Stimulated activated CD4-positive, alpha-beta T cell treated with anti-CD3 and anti-CD28 coated beads, Interleukin-12 subunit alpha, Interleukin-12 subunit beta, amount 100 ng/mL, for 48 hours (primary cell): ENCODE measurements around the gene CLIP2.
"Not testable (repeated sequence)": the region's sequence is repeated elsewhere in the genome, so short reads cannot be mapped to it uniquely, and the experiment has no call there.

Experiments
- DNase-seq, 3 donors: peaks; one replicate each; pipeline ENCODE4 v3.0.0-alpha.2; 2020; ENCODE audit warnings: low read depth in 2 of 3, low spot score in 1 of 3

Gene CLIP2

DNA sequence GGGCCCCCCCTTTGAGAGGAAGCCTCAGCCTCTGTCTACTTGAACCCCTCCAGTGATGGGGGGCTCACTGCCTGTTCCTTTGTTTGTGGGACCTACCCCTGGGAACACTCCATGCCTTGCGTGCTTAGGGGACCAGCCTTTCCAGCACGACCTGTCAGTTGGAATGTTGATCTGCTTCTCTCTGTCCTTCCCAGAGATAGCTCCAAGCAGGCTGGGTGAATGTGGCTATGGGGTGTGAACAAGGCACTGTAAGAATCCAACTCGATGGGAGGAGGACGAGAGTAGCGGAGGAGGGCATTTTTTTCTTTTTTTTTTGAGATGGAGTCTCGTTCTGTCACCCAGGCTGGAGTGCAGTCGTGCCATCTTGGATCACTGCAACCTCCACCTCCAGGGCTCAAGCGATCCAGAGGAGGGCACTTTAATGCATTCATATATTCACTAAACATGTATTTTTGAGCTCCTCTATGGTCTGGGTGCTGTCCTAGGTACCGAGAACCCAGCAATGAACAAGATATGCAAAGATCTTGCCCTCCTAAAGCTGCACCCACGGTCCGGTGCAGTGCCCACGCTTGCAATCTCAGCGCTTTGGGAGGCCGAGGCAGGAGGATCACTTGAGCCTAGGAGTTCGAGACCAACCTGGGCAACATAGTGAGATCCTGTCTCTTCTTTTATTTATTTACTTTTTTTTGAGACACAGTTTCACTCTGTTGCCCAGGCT lies 8.5 kb downstream of the CLIP2 start:
- no peak for DNase-seq

DNA sequence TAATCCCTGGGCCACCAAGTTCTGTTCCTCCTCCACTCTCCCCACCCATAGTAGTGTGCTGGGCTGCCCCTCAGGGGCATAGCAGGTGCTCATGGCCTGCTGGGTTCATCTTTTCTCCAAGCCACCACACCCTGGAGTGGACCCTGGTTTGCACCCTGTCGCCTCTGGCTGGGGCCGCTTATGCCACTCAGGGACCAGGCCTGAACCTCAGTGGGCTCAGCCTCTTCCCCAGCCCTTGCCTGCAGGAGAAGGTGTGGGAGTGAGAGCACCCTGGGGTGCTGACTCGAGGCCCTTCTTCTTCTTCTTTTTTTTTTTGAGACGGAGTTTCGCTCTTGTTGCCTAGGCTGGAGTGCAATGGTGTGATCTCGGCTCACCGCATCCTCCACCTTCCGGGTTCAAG lies 10.2 kb downstream of the CLIP2 start:
- DNase-seq: no peak

DNA sequence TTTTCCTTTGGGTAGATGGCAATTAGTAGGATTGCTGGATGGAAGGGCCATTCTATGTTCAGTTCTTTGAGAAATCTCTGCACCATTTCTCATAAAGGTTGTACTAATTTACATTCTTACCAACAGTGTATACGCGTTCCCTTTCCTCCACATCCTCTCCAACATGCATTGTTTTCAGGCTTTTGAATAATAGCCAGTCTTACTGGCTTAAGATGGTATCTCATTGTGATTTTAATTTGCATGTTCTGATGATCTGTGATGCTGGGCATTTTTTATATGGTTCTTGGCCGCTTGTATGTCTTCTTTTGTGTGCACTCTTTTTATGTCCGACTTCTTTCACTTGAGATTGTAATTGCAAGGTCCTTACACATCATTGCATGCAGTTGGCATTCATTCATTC lies 11.7 kb downstream of the CLIP2 start:
- no peak for DNase-seq

DNA sequence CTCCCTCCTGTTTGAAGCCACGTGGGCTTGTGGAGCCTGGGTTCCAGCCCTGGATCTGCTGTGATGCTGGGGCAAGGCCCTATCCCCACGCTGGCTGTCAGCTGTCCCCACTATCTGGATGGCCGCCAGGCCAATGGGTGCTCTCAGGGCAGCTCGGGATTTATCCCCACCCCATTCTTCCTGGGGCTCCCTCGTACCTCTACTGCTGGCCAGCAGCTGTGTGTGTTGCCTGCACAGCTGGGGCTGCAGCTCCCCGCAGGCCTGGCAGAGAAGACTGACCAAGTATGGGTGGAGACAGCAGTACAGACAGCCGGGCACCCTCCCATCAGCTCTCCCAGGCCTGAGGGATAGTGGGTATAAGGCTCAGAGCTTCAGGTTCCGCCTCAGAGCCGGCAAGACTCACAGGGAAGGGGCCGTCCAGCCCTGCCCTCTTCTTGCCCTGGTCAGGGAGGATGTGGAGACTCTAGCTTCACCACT lies 13.6 kb downstream of the CLIP2 start:
- no peak for DNase-seq

DNA sequence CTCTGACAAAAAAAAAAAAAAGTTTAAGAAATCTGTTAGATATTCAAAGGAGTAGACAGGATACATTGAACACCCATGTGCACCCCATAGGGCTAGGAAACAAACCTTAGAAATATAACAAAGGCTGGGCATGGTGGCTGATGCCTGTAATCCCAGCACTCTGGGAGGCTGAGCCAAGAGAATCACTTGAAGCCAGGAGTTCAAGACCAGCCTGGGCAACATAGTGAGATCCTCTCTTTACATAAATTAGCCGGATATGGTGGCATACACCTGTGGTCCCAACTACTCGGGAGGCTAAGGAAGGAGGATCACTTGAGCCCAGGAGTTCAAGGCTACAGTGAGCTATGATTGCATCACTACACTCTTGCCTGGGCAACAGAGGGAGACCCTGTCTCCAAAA lies 15.3 kb downstream of the CLIP2 start:
- no peak for DNase-seq

DNA sequence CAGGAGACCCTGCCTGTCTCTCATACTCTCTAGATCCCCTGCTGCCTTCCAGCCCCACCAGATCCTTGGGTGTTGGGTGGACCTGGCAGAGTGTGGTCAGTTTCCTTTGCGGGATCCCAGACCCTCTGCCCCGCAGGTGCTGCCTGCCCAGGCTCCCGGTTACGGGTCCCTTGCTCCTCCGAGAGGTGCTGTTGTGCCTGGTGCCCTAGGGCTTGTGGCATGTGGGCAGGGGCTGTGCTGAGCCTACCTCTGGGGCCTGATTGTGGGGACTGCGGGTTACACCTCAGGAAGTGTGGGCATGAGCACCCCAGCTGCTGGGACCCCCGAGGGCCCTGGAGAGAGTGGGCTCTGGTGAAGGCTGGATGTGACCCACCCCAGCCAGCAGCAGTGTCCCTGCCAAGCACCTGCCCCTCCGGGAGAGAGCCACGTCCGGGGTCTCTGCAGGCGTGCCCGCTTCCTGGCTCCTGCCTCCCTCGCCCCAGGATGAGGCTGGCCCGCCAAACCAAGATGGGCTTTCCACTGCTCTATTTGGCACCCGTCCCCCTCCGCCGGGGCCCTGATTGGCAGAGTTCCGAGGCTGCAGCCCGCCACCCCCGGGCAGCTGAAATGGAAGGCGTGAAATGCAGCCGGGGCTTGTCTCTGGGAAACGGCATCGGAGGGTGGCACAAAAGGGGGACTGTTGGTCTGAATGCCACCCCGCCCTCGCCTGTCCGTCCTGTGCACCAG lies 17.0 kb downstream of the CLIP2 start:
- DNase-seq: no peak

DNA sequence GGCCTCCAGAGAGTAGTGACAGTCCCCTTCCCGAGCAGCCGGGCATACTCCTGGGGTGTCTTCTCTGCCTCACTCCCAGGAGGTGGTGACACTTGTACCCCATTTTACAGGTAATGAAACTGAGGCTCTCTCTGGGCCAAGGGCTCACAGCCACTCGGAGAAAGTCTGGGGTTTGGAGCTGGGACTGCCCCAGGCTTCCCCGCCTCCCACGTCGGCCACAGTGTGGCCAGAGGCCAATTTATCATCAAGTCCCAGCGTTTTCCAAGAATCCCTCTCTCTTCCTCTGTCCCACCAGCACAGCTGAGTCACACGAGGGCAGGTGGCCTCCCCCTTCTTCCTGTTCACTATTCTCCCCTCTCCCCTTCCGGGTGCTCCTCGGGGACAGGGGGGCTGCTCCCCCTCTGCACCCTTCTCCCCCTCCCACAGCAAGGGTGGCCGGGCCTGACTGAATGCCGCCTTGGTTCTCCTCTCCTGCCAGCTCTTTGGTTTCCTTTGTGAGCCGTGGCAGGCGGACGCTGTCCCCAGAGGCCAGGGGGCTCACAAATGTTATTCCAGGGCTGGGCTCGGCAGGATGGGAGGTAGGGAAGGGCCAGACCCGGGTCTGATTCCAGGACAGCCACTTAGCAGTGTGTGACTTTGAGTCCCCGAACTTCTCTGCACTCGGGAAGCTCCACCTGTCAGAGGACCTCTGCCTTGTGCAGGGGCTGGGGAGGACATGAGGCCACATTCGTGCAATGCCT lies 17.7 kb downstream of the CLIP2 start:
- DNase-seq: no peak

DNA sequence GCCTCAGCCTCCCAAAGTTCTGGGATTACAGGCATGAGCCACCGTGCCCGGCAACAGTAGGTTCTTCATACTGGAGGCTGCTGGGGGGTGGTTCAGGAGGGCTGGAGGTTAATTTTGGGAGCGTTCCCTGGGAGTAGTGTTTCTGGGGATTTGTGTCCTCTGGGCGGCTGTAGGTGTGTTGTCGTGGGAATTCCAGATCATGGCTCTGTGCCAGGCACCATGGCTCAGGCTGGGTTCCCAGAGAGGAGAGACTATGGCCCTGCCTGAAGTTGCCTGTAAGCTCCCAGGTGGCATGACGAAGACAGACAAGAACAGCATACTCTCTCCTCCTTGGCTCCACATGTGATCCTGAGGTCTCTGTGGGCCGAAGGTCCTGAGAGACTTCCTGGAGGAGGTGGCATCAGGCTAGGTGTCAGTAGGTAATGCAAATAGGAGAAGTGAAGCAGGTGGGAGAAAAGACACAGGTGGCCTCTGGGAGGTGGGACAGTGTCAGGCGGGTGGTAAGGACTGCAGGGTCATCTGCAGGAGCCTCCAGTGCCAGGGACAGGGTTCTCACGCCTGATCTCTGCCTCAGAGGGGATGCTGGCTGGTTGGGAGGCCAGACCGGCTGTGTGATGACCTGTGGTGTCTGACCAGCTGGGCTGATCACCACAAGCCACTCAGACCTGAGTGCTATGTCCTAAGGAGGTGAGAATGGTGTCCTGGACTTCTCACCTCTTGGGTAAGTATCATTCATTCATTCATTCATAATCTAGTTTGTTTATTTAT lies 18.7 kb downstream of the CLIP2 start:
- DNase-seq: no peak

DNA sequence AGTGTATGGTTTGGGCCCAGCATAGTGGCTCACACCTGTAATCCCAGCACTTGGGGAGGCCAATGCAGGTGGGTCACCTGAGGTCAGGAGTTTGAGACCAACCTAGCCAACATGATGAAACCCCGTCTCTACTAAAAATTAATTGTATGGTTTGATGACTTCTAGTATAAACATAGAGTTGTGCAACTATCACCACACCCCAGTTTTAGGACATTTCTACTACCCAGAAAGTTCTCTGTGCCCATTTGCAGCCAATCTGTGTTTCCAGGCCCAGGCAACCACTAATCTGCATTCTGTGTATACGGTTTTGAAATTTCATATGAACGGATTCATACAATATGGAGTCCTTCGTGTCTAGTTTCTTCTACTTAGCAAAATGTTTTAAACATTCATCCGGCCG lies 20.0 kb downstream of the CLIP2 start:
- DNase-seq: no peak

DNA sequence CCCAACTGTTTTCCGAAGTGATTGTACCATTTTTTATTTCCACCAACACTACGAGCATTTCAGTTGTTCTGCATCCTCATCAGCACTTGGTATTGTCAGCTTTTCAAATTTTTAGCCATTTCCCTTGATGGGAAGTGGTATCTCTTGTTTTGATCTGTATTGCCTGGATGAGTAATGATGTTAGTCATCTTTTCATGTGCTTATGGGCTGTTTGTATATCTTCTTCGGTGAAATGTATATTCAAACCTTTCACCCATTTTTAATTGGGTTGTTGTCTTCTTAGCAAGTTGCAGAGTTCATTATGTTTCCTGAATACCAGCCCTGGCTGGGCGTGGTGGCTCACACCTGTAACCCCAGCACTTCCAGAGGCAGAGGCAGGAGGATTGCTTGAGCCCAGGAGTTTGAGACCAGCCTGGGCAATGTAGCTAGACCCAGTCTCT lies 22.1 kb downstream of the CLIP2 start:
- no peak for DNase-seq

DNA sequence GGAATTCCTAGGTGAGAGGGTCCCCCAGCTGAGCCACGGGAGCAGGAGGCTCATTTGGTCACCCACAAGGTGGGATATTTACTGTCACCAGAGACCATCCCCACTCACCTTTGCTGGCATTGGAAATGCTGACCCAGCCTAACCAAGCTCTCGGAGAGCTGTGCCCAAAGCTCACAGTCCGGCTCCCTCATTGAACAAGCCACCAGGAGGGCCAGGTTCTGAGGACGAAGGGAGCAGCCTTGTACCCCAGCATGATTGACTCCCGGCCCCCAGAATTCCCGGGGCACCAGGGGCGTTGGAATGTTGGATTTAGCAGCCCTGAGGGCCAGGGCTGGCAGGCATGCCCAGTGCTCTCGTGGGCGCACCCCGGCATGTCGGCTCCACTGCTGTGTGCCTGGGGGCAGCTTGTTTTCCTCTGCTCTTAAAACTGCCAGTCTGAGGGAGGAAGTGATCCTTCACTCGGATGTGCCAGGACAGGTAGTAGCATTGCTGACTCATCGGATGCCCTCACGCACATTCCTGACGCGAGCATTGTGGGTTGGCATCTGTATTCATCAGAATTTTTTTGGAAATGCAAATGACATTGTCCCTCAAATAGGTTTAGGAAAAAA lies 23.3 kb downstream of the CLIP2 start:
- DNase-seq: no peak

DNA sequence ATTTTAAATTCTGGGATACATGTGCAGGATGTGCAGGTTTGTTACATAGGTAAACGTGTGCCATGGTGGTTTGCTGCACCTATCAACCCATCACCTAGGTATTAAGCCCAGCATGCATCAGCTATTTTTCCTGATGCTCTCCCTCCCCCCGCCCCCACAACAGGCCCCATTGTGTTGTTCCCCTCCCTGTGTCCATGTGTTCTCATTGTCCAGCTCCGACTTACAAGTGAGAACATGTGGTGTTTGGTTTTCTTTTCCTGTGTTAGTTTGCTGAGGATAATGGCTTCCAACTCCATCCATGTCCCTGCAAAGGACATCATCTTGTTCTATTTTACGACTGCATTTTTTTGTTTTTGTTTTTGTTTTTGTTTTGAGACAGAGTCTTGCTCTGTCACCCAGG lies 26.7 kb downstream of the CLIP2 start:
- DNase-seq: not testable (repeated sequence)

DNA sequence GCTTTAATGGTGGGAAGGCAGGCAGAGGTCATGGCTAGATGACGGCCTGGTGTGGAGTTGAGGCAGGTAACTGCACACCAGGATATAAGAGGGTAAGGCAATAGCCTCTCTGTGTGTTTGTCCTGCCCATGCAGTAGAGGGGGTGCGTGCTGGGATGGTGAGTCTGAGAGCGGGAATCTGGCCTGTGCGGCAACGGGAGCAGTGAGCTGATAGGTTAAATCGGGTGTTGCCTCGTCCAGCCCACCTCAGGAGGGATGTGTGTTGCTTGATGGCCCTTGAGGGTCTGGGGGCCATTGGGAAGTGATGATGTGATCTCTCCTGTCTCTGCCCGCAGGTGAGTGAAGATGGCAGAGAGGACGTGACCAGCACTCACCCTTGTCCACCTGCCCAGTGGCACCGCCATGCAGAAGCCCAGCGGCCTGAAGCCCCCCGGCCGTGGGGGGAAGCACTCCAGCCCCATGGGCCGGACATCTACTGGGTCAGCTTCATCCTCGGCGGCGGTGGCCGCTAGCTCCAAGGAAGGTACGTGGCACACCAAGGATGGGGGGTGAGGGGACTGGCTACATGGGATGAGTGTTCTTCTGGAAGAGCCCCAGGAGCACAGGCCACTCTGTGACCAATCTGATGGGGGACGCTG lies 28.1 kb downstream of the CLIP2 start:
- DNase-seq: no peak

DNA sequence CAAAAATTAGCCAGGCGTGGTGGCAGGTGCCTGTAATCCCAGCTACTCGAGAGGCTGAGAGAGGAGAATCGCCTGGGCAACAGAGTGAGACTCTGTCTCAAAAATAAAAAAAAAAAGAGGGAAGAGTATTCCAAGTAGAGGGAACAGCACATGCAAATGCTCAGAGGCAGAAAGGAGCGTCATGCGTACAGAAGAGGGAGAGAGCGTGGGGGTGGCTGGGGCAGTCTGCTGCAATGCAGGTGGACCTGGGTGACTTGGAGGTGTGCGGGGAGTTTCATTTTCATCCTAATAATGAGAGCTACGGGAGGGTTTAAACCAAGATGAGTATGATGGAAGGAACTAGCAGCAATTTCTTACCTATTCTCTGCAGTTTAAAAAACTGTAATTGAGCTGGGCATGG lies 28.8 kb downstream of the CLIP2 start:
- no peak for DNase-seq

DNA sequence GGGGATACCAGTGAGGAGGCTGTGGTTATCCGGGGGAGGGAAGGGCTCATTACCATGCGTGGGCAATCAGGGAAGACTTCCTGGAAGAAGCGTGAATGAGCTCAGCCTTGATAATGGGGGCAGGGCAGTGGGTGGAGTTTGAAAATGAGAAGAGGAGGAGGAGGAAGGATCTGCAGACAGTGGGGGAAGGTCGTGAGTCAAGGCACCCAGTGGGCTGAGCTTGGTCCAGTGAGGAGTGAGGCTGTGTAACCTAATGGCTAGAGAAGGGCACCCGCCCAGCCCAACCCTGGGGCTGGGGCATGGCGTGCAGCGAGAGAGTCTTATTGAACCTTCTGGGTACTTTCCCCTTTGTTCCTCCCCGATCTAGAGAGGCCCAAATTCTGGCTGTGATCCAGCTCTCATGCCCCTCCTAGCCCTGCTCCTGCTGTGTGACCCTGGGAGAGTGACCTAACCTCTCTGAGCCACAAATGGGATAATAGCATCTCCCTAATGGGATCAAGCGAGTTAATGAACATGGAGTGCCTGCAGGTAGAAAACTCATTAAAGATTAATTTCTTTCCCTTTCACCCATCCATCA lies 31.5 kb downstream of the CLIP2 start:
- no peak for DNase-seq

DNA sequence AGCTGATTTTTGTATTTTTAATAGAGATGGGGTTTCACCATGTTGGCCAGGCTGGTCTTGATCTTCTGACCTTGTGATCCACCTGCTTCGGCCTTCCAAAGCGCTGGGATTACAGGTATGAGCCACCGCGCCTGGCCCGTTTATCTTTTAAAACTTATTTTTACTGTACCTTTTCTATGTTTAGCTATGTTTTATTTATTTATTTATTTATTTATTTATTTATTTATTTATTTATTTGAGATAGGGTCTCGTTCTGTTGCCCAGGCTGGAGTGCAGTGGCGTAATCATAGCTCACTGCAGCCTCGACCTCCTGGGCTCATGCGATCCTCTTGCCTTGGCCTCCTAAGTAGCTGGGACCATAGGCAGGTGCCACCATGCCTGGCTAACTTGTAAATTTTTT lies 33.7 kb downstream of the CLIP2 start:
- not testable (repeated sequence) for DNase-seq

DNA sequence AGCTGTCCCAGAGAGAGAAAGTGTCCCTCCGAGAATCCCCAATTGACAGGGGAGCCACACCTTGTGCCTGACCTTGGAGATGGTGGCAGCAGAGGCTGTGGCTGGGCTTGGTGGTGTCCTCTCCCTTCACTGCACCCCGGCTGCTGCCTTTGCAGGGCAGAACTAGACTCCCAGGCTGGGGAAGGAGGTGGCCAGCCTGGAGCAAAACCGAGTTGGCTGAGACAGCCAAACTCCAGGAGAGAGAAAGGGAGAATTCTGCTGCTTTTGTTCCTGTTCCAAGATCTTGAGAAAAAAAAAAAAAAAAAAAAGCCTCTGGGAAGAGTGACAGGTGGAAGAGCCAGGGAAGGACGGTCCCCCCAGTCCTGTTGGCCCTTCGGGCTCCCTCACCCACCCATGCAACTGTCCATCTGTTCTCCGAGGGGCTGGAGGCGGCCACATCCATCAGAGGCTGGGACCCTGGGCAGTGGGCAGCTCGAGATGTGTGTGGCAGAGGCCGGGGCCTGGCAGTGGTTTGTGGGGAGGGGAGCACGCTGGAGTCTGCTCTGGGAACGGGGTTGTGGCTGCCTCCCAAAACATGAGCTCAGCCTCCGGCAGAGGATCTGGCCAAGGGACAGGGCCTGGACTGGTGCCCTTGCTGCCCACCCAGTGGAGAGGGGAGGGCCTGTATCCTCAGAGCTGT lies 35.5 kb downstream of the CLIP2 start:
- no peak for DNase-seq

DNA sequence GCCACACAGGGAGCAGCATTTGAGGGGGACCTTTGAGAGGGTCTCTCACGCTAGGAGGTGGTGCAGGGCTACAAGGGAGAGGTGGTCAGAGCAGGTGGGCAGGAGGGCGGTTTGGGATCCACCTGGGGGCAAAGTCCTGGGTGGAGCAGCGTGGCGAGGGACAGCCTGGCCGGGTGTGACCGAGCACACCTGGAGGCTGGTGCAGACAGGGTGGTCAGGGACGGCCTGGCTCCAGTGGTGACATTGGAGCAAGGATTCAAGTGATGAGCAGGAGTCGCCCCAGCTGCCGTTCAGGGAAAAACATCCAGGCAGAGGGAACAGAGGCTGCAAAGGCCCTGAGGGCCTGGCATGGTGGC lies 36.0 kb downstream of the CLIP2 start:
- DNase-seq: no peak

DNA sequence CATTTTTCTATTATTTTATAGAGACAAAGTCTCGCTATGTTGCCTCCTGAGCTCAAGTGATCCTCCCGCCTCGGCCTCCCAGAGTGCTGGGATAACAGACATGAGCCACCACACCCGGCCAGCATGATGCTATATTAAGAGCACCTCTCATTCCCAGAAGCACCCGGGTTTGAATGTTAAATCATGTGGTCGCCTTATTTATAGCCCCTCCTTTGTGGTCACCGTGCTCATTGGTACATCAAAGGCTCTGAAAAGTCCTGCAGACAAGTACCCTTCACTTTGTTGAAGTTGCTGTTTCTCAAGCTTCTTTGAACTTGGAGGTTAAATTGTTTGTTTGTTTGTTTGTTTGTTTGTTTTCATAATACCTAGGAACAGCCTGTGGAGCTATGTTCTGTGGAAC lies 40.0 kb downstream of the CLIP2 start:
- DNase-seq: no peak
